Stomach (tissue), 4 donors: ENCODE results near the gene PCDH9.

ENCODE experiments used
- POLR2A ChIP-seq, 4 donors: fragments of 450-650 bp; IDR thresholded peaks; one replicate each; pipeline ENCODE4 v1.6.1; 2016; ENCODE audit warnings: antibody characterized with exemption in 4 of 4, control low read depth in 2 of 4, mild to moderate bottlenecking in 1 of 4, moderate library complexity in 1 of 4
- POLR2AphosphoS5 ChIP-seq, 3 donors: sonication (generic); formaldehyde crosslinking; IDR thresholded peaks; one replicate each; pipeline ENCODE4 v1.6.1; 2016; ENCODE audit warnings: antibody characterized with exemption in 3 of 3

DNA sequence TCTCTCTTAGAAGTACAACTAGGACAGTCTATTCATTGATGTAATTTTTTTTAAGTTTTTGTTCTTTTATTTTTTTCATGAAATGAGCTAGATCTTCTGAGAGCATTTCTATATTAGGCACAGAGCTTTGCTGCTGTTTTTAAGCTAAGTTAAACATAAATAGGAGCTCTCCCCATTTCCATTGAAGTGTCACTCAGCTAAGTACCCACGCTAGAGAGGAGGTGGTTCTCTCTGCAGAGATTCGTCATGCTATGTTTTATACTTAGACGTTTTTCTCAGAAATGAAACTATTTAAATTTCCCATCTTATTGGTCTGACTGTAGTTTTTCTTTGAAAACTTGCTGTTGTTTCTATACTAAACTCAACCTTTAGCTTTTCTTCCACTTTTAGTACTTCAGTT, 271.5 kb downstream of the PCDH9 start:
- no peak for TF ChIP-seq POLR2A (IDR thresholded peaks at IDR 0.05)
- no peak for TF ChIP-seq POLR2AphosphoS5 (IDR thresholded peaks at IDR 0.05)
